ENCODE results near the gene C1R.

Gene C1R

DNA sequence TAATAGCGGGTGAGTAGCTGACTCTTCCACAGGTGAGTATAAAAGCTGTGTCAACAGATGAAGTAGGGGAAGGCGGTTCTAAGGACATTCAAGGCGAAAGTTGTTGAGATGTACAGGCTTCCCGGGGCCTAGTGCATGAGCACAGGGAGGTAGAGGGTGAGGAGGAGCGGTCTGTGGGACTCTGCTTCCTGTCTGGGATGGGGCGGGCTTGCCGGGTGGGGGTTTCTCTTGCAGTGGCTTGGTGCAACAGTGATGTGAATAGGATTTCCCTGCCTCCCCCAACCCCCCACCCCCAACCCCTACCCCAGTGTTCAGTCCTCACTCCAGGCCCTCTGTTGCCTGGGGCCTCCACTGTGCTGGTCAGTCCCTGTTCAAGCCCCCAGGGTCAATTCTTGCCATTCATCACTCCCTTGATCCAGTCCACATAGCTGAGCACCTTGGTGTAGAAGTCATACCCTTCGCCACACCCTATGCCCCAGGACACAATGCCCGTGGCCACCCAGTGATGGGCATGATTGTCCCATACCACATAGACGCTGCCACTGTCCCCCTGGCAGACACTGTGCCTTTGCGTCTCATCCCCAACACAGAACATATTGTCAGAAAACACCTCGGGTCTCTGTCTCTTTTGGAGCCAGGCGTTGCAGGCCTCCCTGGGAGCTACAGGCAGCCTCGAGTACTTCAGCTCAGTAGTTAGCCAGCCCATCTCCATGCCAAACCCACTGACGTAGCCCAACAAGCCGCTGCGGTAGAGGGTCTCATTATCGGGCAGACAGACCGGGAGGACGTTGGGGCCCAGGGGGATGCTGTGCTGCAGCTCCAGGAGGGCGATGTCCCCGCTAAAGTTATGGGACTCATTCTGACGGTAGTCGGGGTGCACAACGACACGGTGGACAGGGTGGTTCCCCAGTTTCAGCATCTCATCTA lies 4.0 kb upstream of the C1R start:
- DNase-seq: no peak

DNA sequence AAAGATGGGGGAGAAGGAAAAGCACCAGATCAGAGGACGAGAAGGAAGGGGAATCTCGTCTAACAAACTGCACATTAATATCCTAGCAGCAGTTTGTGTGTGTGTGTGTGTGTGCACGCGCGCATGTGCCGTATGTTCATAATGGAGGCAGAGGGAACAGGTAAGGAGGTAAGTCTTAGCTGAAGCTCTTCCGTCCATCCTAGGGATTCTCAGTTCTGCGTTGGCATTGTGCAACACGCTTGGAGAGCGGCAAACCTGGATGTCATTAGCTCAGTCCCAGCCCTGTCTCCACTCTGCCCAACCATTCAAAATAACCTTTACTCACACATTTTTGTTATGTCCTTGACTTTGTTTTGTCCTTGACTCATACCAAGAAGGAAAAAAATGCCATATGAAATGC lies 1.6 kb upstream of the C1R start:
- no peak for DNase-seq

DNA sequence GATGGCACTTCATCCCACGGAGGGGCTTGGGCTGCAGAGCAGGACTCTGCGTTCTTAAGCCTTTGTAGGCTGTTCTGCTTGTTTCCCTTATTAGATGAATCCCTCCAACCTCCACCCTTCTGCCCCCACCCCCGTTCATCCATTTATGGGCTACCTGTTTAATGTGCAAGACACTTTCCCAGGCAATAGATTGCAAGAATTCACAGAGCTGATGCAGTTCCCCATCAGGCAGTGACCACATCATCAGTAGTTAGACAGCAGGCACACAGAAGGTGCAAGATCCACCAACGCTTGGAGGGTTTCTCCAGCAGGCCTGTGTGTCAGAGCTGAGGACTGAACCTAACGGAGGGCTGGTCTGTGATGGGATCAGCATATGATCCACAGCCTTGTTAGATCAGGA lies 1.2 kb upstream of the C1R start:
- DNase-seq: no peak

DNA sequence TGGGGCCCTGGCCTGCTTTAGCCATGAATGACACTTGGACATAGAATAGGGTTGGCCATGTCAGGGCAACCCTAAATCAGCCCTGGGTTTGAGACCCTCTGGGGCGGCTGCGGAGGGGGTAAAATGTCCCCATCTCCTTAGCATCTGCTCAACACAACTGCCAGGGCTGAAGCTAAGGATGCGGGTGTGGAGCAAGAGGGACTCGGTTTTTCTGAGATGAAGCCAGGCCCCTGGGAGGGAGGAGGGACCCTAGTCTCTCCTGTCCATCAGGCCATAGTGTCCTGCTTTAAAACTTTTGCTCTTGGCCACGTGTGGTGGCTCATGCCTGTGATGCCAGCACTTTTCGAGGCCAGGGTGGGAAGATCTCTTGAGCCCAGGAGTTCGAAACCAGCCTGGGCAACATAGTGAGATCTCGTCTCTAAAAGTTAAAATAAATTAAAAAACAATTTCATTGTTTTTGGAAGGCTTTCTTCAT lies 778 bp upstream of the C1R start:
- no peak for DNase-seq

DNA sequence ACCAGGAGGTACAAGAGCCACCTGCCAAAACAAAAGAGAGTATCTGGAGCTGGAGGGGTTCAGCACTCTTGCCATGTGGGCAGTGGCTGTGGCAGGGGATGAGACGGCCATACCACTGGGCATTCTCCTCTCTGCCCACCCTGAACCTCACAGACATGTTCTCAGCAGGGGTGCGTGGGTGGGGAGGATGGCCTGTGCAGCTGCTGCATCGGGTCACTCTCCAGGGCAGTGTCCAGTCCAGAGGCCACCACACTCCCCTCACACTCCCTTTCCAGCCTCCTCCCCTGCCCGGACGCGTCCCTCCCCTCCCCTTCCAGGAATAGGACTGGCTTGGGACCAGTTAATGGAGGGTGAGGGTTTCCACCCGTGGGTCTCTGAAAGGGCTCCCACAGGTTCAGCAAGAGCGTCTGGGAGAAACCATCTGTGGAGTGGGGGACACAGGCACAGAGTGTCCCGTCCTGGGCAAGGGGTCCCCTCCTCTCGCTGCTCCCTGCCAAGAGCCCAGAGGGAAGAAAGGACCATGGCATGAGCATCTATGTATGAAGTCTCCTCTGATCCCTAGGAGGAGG lies 501 bp downstream of the C1R start:
- DNase-seq: no peak

DNA sequence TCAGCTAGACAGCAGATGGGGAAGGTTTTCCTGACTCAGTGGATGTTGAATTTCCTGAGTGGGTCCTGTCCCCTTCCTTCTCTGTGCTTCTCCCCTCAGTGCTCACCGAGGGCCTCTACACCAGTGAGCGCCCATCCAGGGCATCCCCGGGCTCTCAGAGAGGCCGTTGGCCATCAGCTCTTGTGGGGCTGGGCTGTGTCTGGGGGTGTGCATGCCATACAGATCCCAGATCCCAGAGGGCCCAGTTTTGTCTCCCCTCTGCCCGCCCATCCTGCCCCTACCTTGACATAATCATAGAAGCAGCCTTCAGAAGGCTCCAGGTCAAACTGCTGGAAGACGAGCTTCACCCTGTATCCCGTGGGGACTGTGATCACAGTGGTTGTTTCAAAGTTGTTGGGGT lies 1.1 kb downstream of the C1R start:
- DNase-seq: no peak

DNA sequence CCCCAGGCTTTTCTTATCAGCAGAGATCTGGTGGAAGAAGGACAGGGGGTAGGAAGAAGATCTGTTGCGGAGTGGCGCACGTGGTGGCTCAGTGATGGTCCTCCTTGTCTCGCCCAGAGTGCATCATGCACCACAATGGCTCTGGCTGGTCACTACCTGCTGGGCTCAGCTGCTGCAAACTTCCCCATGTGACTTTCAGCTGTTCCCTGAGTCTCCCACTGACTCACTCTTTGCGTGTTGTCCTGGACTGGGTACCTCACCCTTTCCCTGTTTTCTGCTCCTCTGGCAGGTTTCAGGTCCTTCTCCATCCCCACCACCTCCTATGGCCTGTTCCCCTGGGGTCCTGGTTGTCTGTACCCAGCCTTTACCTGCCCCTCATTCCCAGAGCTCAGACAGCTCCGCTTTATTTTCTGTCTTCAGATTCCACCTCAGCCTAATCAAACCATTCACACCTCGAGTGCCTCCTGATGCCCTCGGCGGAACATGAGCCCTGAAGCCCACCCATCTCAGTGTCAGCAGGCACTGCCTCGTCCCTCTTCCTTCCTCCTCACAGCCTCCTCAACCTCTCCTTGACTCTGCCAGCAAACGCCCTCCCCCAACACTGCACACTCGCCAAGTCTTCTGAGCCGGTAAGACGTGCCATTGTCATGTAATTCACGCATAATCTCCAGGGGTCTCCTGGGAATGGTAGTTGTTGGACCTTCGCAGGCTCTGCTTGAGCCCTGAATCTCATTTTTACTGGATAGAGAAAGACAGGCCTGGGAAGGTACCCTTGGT lies 1.8 kb downstream of the C1R start:
- no peak for DNase-seq

DNA sequence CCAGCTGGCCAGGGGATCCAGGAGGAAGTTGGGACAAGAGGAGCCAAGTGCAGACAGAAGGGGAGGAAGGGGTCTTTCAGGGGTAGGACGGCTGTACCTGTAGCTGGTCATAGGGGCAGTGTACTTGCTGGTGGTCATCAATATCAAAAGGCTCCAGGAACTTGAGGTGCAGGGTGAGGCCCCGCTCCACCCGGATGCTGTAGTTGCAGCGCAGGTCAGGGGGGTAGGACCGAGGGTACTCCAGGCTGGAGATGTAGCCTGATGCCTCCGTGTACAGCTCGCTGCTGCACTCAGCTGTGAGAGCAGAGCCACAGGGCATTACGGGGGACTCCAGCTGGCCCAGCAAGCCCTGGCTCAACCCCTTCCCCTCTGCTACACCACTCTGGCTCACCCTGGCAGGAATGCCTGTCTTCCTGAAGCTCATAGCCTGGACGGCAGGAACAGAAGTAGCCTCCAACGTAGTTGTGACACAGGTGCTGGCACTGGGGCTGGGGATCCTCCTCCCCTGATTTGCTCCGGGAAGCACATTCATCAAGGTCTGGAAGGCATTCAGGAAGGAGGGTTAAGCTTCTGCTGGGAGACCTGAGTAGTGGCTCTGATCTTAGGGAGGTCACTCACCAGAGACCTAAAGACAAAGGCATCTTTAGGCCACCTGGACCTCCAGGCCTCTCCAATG lies 2.9 kb downstream of the C1R start:
- DNase-seq: no peak

DNA sequence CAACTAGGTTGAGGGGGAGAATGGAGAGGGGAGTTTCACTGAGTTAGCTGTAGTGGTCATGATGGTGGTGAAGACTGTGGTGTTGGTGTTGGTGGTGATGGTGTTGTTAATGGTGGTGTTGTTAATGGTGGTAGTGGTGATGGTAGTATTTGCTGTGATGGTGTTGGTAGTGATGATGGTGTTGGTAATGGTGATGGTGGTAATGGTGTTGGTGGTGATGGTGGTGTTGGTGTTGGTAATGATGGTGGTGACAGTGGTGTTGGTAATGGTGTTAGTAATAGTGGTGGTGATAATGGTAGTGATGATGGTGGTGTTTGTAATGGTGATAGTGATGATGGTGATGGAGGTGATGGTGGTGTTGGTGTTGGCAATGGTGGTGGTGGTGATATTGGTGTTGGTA lies 9.1 kb downstream of the C1R start:
- DNase-seq: no peak

DNA sequence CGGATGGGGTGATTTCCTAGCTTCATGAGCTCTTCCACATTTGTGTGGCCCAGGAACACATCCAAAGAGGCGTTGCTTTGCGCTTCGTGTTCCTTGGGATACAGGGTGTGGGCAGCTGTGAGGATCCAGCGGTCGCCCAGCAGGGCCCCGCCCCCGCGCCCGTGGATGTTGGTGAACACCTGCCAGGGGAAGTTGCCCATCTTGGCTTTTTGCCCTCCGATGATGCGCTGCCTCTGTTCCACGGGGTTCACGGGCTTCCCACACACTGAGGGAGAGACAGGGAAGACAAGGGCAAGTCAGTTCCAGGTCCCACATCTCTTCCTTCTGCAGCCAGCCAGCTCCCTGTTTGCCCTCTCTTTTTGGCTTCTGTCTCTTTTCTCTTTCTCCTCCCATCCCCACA lies 11.2 kb downstream of the C1R start:
- DNase-seq: no peak

DNA sequence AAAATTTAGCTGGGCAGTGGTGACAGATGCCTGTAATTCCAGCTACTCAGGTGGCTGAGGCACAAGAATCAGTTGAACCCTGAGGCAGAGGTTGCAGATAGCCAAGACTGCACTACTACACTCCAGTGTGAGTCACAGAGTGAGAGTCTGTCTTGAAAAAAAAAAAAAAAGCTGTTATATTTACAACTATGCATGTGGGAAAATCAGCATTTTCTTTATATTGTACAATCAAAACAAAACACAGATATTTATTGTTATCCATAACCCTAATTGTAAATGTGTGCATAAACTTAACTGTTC lies 12.5 kb downstream of the C1R start:
- no peak for DNase-seq

DNA sequence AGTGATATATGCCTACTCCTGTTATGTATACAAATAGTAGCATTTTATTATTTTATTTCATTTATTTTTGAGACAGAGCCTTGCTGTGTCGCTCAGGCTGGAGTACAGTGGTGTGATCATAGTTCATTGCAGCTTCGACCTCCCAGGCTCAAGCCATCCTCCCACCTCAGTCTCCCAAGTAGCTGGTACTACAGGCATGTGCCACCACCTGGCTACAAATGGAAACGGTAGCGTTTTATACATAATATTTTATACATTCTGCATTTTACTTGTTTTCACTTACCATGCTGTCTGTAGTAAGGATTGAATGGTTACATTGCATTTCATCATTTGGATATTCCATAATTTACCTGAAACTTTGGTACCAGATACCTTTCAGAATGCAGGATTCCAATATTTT lies 14.1 kb downstream of the C1R start:
- no peak for DNase-seq

DNA sequence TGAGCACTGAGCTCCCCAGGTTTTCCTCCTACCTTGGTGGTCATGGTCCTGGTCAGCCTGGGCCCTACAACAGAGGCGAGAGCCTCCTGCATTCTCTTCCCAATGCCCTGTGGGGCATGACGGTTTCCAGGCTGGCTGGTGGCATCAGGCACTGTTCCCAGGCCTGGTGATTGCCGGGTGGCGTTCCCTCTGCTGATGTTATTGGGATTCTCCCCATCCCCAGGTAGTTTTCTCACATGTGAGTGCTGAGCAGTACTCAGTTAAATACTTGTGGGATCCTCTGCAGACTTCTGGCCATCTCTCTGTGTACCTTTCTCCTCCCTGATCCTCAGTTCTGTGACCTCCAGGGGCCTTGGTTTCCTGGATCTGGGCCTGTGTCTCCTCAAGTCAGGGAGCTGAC lies 15.8 kb downstream of the C1R start:
- no peak for DNase-seq

DNA sequence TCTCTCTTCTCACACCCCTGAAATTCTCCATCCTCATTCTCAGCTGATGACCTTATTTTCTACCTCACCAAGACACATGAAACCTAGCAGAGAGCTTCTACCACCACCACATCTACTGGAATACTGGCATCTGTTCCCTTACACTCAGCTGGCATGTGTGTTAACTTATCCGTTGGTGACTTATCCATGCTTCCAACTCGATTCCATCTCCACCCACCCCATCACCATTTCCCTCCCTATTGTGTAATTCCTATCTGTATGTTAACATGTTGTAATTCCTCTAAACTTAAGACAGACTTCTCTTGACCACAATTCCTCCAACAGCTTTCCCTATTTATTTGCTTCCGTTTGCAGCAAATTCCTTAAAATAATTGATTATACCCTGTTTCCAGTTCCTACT lies 16.3 kb downstream of the C1R start:
- no peak for DNase-seq

DNA sequence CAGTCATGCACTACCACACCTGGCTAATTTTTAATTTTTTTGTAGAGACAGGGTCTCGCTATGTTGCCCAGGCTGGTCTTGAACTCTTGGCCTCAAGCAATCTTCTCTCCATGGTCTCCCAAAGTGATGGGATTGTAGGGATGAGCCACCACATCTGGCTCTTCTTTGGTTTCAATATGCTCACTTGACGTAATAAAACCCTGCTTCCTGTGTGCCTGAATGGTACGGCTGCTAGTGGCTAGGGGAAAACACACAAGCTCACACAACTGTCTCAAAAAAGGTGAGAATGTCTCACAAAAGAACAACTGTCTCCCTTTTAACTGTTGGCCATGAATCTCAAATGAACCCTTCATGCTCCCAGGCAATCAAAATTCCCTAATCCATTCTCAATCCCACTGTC lies 16.7 kb downstream of the C1R start:
- DNase-seq: no peak

DNA sequence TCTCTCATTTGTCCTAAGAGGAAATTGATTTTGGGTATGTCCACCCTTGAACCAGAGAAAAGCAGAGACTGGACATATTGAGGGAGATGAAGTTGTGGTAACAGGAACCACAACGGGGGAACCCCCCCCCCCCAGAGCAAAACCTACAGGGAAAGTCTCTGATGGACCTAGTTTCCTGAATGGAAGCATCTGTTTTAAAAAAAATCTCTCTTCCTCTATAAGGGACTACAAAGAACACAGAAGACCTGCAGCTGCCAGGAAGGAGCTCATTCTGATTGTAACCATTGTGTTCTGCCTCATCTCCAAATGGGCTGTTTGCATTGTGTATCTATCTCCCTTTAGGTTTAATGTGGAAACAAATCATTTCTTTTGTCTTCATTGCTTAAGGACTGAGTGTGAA lies 18.3 kb downstream of the C1R start:
- DNase-seq: no peak

DNA sequence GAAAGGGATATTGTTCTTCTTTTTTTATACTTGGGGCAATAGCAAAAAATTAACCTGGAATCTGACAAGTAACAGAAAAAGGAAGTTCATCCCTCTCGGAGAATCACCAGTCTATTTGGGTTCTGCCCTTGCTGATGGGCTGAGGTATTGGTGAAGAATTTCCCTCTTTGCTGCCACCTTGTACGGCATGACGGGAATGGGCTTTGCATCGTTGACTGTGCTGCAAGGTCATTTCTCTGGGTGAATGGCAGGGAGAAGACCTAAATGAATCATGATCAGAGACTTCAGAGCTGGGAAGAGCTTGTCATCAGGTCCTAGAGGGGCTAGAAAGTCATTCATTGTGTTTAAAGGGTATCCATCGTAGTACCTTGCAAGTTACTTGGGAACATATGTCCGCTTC lies 19.7 kb downstream of the C1R start:
- no peak for DNase-seq

DNA sequence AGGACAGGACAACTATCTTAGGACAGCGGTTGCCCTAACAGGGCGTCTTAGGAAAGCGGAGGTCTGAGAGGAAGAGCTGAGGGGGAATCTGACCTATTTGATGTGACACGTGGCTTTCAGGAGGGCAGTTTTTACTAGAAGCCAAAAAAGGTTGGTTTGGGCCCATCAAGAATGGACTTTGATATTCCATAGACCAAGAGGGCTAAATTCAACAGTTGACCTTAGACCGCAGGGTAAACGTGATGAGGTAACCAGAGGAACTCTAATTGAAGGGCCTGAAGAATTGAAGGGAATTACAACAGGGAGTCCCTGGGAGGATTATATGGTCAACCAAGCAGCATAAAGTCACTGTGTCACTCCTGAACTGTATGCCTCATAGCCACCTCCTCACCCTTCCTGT lies 20.2 kb downstream of the C1R start:
- DNase-seq: no peak

DNA sequence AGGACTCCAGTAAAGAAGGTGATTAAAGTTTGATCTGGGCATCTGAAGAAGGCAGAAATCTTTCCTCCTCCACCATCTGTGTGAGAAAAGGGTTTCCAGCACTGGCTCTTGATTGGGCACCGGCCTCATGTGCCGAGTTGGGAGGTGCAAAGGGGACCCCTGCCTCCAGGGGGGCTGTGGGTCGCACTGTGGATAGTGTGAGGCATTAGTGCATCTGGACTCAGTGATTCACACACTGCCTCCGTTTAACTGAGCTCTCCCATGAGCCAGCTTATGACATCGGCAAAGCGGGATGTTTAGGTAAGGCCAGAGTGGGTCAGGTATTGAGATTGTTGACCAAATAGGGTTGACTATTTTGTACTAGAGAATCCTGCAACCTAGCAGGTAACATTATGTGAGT lies 22.9 kb downstream of the C1R start:
- DNase-seq: no peak

DNA sequence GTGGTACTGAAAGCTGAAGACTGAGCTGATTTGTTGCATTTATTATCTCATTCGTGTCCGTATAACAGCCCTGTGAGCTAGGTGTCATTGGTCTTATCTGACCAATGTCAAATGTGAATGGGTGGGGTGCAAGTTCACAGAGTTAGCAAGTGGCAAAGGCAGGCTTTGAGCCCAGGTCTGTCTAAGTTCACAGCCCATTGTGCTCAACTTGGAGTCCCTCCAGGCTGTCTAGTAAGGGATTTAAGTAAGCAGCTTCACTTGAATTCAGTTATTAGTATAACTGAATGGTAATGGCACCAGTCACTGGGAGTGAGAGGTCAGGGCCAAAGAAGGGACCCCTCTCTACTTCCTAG lies 23.3 kb downstream of the C1R start:
- DNase-seq: no peak

DNA sequence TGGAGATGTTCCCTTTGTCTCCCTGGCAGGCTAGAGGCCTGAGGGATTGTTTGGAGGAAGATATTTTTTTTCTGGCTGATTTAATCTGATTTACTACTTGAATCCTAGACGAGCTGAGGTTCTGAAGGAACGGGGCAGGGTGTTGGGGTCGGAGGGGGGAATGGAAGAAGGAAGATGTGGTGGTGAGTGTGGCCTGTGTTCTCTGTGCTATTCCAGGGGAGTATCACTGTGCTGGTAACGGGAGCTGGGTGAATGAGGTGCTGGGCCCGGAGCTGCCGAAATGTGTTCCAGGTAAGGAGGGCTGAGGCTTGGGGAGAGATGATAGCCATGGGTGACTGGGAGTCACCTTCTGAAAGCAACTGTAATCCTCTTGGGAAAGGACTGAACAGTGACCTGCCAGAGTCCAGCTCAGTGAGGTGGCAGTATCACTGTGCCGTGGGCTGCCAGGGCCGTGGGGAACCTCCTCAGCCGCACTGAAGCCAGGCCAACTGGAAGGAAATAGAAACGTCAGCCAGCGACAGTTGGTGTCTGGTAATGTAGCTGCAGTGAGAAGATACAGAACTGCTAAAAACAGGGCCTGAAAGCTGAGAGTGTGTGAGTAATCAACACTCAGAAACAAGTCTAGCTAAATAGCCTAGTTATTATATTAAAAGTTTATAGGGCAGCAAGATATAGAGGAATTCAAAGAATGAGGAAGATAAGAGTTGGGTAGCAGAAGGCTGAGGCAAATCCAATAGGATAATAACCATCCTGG lies 23.8 kb downstream of the C1R start:
- DNase-seq: no peak

DNA sequence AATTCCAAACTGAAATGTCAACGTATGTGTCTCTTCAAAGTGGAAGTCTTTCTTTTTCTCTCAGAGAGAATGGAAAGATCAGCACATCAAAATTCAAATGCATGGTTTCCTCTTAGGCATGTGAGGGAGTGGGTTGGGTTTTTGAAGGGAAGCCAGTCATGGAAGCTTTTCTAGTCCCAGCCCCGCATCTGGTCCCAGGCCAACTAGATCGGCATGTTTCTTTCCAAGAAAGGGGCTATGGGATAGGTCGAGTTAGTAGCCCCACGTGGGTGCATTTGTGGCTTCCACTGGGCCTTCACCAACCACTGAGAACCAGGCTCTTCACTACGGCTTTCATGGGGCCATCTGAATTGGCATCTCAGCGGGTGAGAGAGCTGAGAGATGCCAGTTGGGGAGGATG lies 25.1 kb downstream of the C1R start:
- no peak for DNase-seq

DNA sequence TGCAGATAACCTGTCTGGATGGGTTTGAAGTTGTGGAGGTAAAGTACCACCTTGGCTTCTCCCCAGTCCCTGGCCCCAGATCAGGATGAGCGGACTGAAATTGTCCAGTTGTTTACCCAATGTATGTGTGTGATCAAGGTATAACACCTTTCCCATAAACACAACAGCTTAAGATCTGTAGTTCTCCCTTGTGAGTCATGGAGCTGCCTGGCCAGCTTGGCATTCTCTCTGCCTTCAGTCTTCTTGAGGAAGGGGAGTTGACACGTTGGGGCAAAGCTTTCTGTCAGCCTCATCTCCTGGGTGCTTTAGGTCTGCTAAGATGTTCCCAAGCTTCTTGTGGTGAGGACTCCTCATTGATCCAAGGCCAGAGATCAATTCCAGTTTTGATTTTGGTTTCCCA lies 25.6 kb downstream of the C1R start:
- DNase-seq: no peak
